Measurements from ENCODE around the gene RTN4R.

The RTN4R gene

DNA sequence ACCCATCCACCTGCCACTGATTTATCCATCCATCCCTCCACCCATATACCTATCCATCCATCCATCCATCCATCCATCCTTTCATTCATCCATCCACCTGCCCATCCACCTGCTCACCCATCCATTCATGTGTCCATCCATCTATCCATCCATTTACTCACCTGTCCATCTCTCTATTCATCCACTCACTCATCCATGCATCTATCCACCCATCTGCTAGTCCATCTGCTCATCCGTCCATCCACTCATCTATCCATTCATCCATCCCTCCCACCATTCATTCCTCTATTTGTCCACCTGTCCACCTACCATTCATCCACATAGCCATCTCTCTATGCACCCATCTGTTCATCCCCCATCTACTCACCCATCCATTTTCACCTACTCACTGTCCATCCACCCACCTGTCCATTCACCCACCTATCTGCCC is 68.7 kb downstream of the RTN4R start:
- ChIA-PET CTCF (interaction anchor here (0.7 to 1.1 kb wide), 2 partner anchors 13 to 118 kb away, joined by 3 to 4 read pairs; no protein-coding TSS in a partner anchor), POLR2A (no interaction called here)
- Histone ChIP-seq H3K4me3 (ENCODE audit: low read depth, low read length) (no peak overlapping the region), H3K9me3 (ENCODE audit: control insufficient read depth, insufficient read depth, low read depth, low read length) (no peaks in the 10 kb centered on the region), H3K27ac (ENCODE audit: extremely low read depth, low read depth, low read length) (no peak overlapping the region), H3K4me1 (ENCODE audit: control insufficient read depth, insufficient read depth, low read length) (peaks cover 10% of the 10 kb centered on the region), H3K36me3 (ENCODE audit: control insufficient read depth in 2 of 2, insufficient read depth in 1 of 2, low read length in 2 of 2) (no peaks in the 10 kb centered on the region)
- no peak for TF ChIP-seq ZNF335 (tag by site-specific recombination; conservative IDR thresholded peaks at IDR 0.05)
- TF ChIP-seq ZNF155 (tag by site-specific recombination; IDR thresholded peaks at IDR 0.05) = no peak
- TF ChIP-seq ZNF561 (tag by site-specific recombination; IDR thresholded peaks at IDR 0.05; ENCODE audit: borderline replicate concordance) = no peak
- 0 out of 2 replicates have a peak, but pooled peaks have one; percentile 33 for TF ChIP-seq ZNF621 (tag by site-specific recombination; IDR thresholded peaks at IDR 0.05)
- peak; percentile 43; the same call in 1 of the 2 replicates for TF ChIP-seq ZNF157 (tag by site-specific recombination; IDR thresholded peaks at IDR 0.05)
- TF ChIP-seq HOXD13 (CRISPR knock-in tag; IDR thresholded peaks at IDR 0.05; ENCODE audit: borderline replicate concordance) = 0 out of 2 replicates have a peak, but pooled peaks have one; percentile 10
- TF ChIP-seq ZBTB17 (tag by site-specific recombination; IDR thresholded peaks at IDR 0.05) = peak; percentile 76
- TF ChIP-seq ZNF366 (tag by site-specific recombination; conservative IDR thresholded peaks at IDR 0.05) = peak; percentile 99
- 0 out of 2 replicates have a peak, but pooled peaks have one; percentile 12 for TF ChIP-seq ZNF266 (tag by site-specific recombination; IDR thresholded peaks at IDR 0.05; ENCODE audit: low read depth)
- TF ChIP-seq EGR2 (tag by site-specific recombination; IDR thresholded peaks at IDR 0.05; ENCODE audit: low read depth) = peak; percentile 92
- TF ChIP-seq ZNF513 (tag by site-specific recombination; IDR thresholded peaks at IDR 0.05) = no peak
- peak; percentile 79 for TF ChIP-seq ZFHX2 (tag by site-specific recombination; conservative IDR thresholded peaks at IDR 0.05)
- no peak for TF ChIP-seq ZNF596 (tag by site-specific recombination; IDR thresholded peaks at IDR 0.05)
- TF ChIP-seq ZNF791 (tag by site-specific recombination; IDR thresholded peaks at IDR 0.05) = no peak
- no peak for TF ChIP-seq SP3 (tag by site-specific recombination; IDR thresholded peaks at IDR 0.05)
- TF ChIP-seq ZNF558 (tag by site-specific recombination; IDR thresholded peaks at IDR 0.05) = no peak
- TF ChIP-seq ZNF776 (tag by site-specific recombination; IDR thresholded peaks at IDR 0.05; ENCODE audit: borderline replicate concordance) = peak; percentile 61; the same call in 1 of the 2 replicates

- CTCF ChIA-PET = interaction anchor here (0.7 to 1.1 kb wide), 2 partner anchors 12 to 119 kb away, joined by 3 to 4 read pairs; no protein-coding TSS in a partner anchor
- TF ChIP-seq ZNF350 (tag by site-specific recombination; IDR thresholded peaks at IDR 0.05) (no peak), ZBTB26 (tag by site-specific recombination; optimal IDR thresholded peaks at IDR 0.05) (no peak), ZNF473 (tag by site-specific recombination; IDR thresholded peaks at IDR 0.05) (no peak), BCL11B (tag by site-specific recombination; IDR thresholded peaks at IDR 0.05; ENCODE audit: low read depth) (peak; percentile 88), ZNF18 (tag by site-specific recombination; IDR thresholded peaks at IDR 0.05) (peak; percentile 76), GLIS1 (tag by site-specific recombination; IDR thresholded peaks at IDR 0.05) (peak; percentile 74), SP7 (tag by site-specific recombination; IDR thresholded peaks at IDR 0.05) (peak; percentile 60; the same call in 1 of the 2 replicates), KLF1 (tag by site-specific recombination; IDR thresholded peaks at IDR 0.05) (peak; percentile 62), ZNF132 (tag by site-specific recombination; IDR thresholded peaks at IDR 0.05; ENCODE audit: borderline replicate concordance) (no peak), ZBTB1 (tag by site-specific recombination; IDR thresholded peaks at IDR 0.05) (no peak), FEZF1 (tag by site-specific recombination; IDR thresholded peaks at IDR 0.05) (peak; percentile 87)
- TF ChIP-seq, protein P1, sequence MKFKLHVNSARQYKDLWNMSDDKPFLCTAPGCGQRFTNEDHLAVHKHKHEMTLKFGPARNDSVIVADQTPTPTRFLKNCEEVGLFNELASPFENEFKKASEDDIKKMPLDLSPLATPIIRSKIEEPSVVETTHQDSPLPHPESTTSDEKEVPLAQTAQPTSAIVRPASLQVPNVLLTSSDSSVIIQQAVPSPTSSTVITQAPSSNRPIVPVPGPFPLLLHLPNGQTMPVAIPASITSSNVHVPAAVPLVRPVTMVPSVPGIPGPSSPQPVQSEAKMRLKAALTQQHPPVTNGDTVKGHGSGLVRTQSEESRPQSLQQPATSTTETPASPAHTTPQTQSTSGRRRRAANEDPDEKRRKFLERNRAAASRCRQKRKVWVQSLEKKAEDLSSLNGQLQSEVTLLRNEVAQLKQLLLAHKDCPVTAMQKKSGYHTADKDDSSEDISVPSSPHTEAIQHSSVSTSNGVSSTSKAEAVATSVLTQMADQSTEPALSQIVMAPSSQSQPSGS (tag by site-specific recombination; IDR thresholded peaks at IDR 0.05; ENCODE audit: low read depth) = peak; percentile 27; the same call in 1 of the 2 replicates
Measured at GRCh38 chr22:20198557-20199319, 69.4 kb downstream of the RTN4R start.

More at GRCh38 chr22:20198557-20199319, 69.4 kb downstream of the RTN4R start:
- Histone ChIP-seq H3K4me1 (ENCODE audit: control insufficient read depth, insufficient read depth, low read length) (peaks cover 10% of the 10 kb centered on the region), H3K27ac (ENCODE audit: extremely low read depth, low read depth, low read length) (peak overlapping the region; percentile 37; the same call in 1 of the 2 replicates), H3K9me3 (ENCODE audit: control insufficient read depth, insufficient read depth, low read depth, low read length) (no peaks in the 10 kb centered on the region), H3K4me3 (ENCODE audit: low read depth, low read length) (no peak overlapping the region), H3K36me3 (ENCODE audit: control insufficient read depth in 2 of 2, insufficient read depth in 1 of 2, low read length in 2 of 2) (no peaks in the 10 kb centered on the region)
- POLR2A ChIA-PET = interaction anchor here (0.6 kb wide), 1 partner anchor 240 kb away, joined by 4 read pairs; no protein-coding TSS in a partner anchor

Data from HEK293 (cell line).